ENCODE results near the gene ASPRV1.

ASPRV1 gene

DNA sequence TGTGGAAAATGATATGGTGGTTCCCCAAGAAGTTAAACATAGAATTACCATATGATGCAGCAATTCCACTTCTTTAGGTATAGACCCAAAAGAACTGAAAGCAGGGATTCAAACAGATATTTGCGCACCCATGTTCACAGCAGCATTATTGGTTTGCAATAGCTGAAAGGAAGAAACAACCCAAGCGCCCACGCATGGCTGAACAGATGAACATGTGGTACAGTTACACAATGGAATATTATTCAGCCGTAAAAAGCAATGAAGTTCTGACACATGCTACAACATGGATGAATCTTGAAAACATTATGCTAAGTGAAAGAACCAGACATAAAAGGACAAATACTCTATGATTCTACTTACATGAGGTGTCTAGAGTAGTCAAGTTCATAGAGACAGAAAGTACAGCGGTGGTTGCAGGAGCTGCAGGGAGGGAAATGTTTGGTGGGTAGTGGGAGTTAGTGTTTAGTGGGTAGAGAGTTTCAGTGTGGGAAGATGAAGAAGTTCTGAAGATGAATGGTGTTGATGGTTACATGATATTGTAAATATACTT, 26.7 kb upstream of the ASPRV1 start:
- no peak for DNase-seq

DNA sequence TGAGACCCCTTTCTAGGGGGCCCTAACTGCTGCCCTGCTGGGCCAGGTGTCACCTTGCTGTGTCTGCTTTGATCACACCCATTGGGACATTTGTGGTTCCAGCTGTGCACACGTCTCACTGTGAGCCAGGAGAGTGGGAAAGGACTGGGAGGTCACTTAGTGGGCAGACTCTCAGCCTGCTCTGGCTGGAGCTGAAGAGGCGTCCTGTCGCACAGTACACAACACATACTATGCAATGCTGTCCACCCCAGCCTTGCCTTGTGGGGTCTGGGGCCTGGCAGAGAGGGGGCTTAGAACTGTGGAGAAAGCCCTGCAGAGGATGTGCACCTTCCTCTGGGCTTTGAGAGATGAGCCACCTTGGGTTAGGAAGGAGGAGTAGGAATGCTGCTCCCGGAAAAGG, 25.3 kb upstream of the ASPRV1 start:
- no peak for DNase-seq

GRCh38 chr2:69985688-69986087, 24.3 kb upstream of the ASPRV1 start:
- no peak for DNase-seq

- no peak for DNase-seq
Measured at GRCh38 chr2:69985216-69985615, 23.8 kb upstream of the ASPRV1 start.

GRCh38 chr2:69983392-69983966, 22.0 kb upstream of the ASPRV1 start:
- no peak for DNase-seq

DNA sequence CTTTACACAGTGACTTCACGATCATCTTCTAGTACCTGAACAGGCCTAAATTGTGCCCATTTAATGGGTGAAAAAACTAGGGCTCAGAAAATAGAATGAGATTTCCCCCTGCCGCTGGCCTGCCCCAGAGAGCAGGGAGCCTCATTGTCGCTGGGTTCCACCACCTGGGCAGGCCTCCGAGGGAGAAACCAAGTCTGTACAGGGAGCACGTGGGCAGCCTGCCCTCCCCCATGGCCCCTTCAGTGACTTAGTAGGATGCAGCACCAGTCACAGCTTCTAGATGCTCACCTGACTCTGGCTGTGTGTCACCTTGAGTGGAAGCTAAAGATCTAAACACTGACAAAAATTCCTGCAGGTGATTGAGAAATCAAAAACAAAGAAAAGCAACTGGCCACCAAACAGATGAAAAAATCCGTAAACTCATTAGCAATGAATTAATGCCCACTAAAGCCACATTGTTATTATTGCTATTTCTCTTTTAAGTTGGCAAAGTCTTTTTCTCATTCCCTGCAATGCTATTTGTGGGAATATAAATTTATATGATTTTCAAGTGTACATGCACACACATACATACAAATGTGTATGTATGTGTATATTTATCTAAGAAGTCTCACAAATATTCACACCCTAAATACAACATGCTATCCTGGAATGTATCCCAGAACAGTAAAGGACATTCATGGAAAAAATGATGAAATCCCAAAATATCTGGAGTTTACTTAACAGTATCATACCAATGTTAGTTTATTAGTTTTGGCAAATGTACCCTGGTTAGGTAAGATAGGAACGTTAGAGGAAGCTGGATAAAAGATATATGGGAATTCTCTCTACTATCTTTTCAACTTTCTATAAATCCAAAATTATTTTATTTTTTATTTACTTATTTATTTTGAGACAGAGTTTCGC, 18.7 kb upstream of the ASPRV1 start:
- DNase-seq: no peak

DNA sequence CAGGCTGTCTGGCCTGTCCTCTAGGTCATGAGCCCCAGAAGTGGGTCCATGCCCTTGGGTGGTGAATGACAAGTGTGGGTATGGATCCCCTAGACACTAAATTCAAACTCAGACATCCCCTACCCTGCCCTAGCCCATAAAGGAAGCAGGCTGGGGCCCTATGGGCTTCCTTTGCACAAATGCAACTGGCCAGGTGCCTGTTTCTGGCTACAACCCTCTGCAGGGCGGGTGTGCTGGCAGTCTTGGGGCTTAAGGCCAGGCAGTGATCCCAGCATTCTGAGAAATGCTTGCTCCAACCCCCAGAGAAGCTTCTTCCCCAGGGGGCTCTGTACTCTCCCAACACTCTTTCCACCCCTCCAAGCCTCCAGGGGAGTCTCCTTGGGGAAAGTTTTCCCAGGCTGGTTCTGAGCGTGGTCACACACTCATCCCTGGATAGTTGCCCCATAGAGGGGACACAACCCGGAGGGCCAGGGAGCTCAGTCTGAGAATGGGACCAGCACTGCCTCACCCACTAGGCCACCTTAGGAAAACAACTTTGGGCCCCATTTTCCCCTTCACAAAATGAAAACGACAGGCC, 16.6 kb upstream of the ASPRV1 start:
- DNase-seq: no peak

DNA sequence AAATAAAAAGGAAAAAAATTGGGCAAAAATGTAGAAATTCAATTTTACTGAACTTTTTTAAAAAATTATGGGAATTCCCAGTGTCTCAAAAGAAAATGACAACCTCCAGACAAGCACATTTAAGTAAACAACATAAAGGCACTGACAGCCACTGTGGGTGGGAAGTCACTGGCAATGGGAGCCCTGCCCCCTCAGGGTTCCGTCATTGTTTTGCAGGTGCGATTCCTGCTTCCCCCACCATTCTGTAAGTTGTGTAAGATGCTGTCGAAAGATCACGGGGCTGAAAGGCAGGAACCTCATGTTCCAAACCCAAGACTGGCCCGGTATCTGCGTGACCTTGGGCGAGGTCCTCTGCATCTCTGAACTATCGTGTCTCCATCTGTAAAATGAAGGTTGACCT, 15.8 kb upstream of the ASPRV1 start:
- no peak for DNase-seq

DNA sequence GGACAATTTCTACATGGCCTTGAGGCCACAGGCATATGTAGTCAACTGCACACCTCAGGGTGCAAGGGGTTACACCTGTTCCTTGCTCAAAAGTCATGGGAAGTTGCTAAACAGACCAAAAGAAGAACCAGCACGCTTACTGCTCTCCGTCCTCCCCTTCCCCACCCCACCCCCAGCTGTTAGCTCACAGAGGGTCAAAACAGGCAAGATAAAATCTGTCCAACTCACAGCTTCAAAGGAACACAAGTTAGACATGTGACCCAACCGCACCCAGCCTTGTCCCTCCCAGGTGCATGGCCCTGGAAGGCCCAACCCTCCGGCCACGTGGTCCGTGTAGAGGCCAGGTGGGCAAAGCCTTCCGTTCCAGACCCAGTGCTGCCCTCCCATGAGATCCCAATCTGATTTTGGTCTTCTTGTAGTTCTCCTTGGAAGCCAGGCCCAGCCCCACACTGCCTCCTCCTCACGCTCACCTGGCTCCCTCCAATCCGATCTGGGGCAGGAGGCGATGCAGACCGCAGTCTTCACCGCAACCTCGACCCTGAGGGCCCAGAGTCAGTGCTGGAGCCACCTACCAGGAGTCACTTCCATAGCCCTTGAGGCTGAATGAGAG, 14.5 kb upstream of the ASPRV1 start:
- no peak for DNase-seq

DNA sequence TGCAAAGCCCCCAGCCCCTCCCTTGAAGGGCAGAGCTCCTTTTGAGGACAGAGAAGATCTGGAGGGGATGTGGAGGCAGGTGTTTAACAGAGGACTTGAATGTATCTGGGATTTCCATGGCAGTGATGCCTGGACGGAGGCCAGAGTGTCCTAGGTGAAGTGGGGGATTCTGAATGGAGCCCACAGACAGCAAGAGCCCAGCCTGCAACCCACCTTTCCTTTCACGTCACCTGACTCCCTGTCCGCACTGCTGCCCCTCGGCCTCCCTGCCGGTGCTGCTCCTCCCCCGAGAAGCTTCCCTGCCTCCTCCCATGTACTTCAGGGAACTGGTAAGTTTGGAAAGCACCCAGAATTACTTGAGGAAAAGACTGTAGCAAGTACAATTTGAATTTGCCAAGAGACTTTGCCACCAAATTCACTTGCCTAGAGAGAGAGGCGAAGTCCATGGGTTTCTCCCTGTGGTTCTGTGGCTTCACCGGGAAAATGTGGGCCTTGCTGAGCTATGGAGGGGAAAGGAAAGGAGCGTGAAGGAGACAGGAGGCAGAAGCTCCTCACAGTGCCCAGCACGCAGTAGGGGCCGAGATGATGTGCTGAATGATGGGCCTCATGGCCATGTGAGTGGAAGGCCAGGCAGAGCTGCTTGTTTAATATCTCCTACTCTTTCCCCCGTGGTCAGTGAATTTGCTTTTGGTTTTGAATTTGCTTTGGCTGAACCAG, 13.9 kb upstream of the ASPRV1 start:
- DNase-seq: no peak

GRCh38 chr2:69973335-69973735, 11.9 kb upstream of the ASPRV1 start:
- DNase-seq: no peak

DNA sequence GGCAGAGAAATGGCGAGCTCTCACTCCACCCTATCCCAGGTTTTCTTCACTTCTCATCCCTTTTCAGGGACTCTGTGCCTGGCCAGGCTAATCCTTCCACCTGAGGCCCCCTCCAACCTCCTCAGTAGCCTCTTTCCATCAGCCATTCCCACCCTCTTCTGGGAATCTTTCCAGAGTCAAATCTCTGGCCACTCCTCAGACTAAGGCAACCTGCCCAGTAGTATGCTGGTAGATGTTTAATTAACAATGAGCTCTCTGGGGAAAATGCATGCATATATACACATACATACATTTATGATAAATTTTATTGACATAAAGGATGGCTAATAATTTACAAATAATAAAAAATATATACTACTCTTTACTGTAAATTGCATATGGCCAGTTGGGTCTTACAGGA, 11.4 kb upstream of the ASPRV1 start:
- no peak for DNase-seq

DNA sequence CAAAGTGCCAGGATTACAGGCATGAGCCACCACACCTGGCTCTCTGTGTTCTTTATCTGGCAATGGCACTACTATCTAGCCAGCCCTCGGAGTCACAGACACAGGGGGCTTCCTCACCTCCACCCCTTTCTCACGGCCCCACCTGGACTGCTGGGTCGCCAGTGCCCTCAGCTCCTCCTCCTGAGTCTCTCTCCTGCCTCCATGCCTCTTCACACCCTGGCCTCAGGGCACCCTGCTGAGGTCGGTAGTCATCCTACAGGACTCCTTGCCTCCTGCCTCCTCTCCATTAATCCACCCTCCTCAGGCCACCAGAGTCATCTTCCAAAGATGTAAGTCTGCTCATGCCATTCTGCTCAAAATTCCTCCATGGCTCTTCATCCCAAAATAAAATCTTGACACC, 8.6 kb upstream of the ASPRV1 start:
- no peak for DNase-seq

GRCh38 chr2:69969126-69969983, 7.9 kb upstream of the ASPRV1 start:
- DNase-seq: no peak

GRCh38 chr2:69968609-69969008, 7.2 kb upstream of the ASPRV1 start:
- DNase-seq: no peak

- no peak for DNase-seq
Measured at GRCh38 chr2:69966496-69966895, 5.1 kb upstream of the ASPRV1 start.

GRCh38 chr2:69965756-69966445, 4.5 kb upstream of the ASPRV1 start:
- DNase-seq: no peak

DNA sequence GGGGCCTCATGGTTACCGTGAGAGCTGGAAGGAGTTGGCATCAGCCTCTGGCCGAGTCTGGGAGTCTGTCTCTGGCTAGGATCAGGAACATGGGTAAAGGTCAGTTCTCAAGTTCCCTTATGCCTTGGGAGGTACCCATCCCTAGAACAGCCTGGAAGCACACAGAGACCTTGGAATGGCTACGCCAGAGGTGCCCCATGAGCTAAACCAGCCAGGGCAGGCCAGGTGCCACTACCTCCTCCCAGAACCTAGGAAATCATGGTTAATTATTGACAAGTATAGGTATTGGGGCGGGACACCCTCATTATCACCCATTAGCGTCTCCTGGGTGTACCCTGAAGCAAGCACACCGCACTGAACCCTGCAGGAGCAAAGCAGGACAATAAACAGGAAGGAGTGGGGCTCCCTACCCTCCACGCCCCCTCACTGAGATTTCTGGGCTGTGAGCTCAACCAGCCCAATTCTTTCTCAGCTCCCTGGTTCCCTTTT, 3.0 kb upstream of the ASPRV1 start:
- no peak for DNase-seq

DNA sequence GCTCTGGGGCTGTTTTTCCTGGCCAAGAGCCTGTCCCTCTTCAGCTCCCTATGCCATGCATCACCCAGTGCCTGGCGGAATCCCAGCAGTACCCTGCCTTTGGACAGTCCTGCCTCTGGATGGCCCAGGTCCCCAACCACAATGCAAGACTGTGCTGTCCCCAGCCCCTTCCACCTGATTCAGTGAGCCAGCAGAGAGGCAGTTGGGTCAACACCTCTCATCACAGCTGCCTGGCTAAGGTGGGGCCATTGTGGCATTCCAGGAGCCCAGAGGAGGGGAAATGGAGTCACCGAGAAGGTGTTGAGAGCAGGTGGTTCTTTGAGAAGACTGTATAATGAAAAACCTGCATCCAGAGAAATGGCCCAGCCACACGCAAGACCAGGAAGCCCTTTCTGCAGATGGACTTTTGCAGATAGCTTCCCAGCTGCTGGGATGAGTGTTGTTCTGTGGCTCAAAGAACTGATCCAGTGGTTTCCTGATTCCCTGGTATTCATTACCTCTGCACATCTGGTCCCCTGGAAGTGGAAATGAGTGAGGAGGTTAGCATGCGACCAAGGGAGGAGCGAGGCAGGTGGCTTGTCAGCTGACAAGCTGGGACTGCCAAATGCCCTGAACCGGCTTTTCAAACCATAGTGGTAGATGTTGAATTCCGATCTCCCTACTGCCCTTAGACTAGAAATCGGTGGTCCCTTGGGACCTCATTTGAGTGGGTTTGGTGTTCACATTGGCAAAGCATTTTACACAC, 1.7 kb upstream of the ASPRV1 start:
- DNase-seq: no peak

- no peak for DNase-seq
Measured at GRCh38 chr2:69960821-69961220, 610 bp downstream of the ASPRV1 start.

All from DMS53 (cell line).